ENCODE measurements around the gene PIWIL1. TPM values are rescaled to one million over a fixed set of nuclear protein-coding genes. Genes with fewer than 3 reads are reported as not detected.

PIWIL1 gene
- total and polyA plus RNA-seq, 2 of the 4 experiments (the other 2 are of a cell fraction): not detected

DNA sequence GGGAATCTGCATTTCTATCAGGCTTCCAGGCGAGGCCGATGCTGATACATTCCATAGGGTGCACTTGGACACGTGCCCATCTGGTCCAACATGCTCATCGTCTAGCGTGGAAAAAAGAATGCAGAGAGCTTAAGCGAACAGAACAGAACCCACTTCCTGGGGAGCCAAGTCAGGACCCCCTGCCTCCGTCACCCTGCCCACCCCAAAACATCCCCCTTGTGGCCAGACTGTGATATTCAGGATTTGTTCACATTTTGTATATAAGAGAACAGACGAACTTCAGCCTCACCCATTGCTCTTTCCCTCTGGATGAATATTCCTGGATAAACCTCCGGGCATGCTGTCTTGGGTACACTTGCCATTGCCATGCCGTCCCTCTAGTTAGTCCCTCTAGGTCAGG, 4.3 kb upstream of the PIWIL1 start:
- in situ Hi-C loops (cut with MboI; ENCODE audit: low sequenced_read_pairs) (no loop called here), dilution Hi-C loops (cut with HindIII; ENCODE audit: low sequenced_read_pairs, unreplicated experiment) (no loop called here), intact Hi-C loops (cut with micrococcal nuclease) (no loop called here)
- Histone ChIP-seq H3K56ac (ENCODE audit: extremely low read depth, insufficient read depth, low read length) (no peak overlapping the region), H4K91ac (ENCODE audit: insufficient read depth, low read depth, low read length) (no peak overlapping the region), H2AK9ac (replicated peaks; ENCODE audit: low read depth, low read length, poor library complexity) (no peak overlapping the region), H2BK120ac (ENCODE audit: low read depth, low read length) (no peak overlapping the region), H2BK15ac (ENCODE audit: low read depth, low read length) (no peak overlapping the region), H3K79me1 (ENCODE audit: low read depth in 1 of 2, low read length in 2 of 2) (no peaks in the 10 kb centered on the region), H3K4me1 (ENCODE audit: control insufficient read depth, insufficient read depth, low read length) (no peaks in the 10 kb centered on the region), H3K23ac (ENCODE audit: low read depth, low read length) (no peak overlapping the region), H3K27ac (ENCODE audit: insufficient read depth, low read length) (no peak overlapping the region), H4K8ac (ENCODE audit: low read depth in 2 of 2, low read length in 2 of 2) (no peak overlapping the region), H3K9me1 (ENCODE audit: insufficient read depth, low read length) (no peaks in the 10 kb centered on the region), H2BK5ac (ENCODE audit: low read depth, low read length, poor library complexity, severe bottlenecking) (no peak overlapping the region), H2AK5ac (ENCODE audit: low read depth, low read length) (no peak overlapping the region), H4K5ac (ENCODE audit: low read depth, low read length) (no peak overlapping the region), H3K27me3 (ENCODE audit: control insufficient read depth, insufficient read depth, low read length) (no peaks in the 10 kb centered on the region), H3K4me3 (ENCODE audit: insufficient read depth, low read depth, low read length) (no peak overlapping the region), H3K4me2 (ENCODE audit: low read depth, low read length) (no peak overlapping the region), H4K20me1 (ENCODE audit: insufficient read depth, low read length) (no peaks in the 10 kb centered on the region), H3K9ac (ENCODE audit: low read depth, low read length) (no peak overlapping the region), H3K18ac (ENCODE audit: low read depth, low read length) (no peak overlapping the region), H3K4ac (ENCODE audit: low read depth, low read length) (no peak overlapping the region), H3K36me3 (ENCODE audit: control insufficient read depth, insufficient read depth, low read length) (no peaks in the 10 kb centered on the region), H2AFZ (replicated peaks; ENCODE audit: low read length, poor library complexity) (no peak overlapping the region), H3K9me3 (ENCODE audit: control insufficient read depth, insufficient read depth, low read length) (peaks cover 19% of the 10 kb centered on the region), H2BK20ac (ENCODE audit: low read depth, low read length) (no peak overlapping the region), H3K14ac (replicated peaks; ENCODE audit: low read depth, low read length) (no peak overlapping the region)
- ATAC-seq (ENCODE audit: low read depth) (no peak), DNase-seq (no peak)
- CTCF ChIA-PET: no interaction called here
- WGBS, 2 experiments (ENCODE audit: extremely low coverage in 2 of 2, insufficient read length in 1 of 2): no CpG with 5 or more reads among the region's 10 CpGs
- BruUV-seq (replicated peaks): no TSS peak
- no peak for TF ChIP-seq BHLHE40 (IDR thresholded peaks at IDR 0.05; ENCODE audit: low read depth, low read length)
- no peak for TF ChIP-seq CTCF (conservative IDR thresholded peaks at IDR 0.05; ENCODE audit: low read depth, low read length)
- no peak for TF ChIP-seq POLR2A (IDR thresholded peaks at IDR 0.05; ENCODE audit: low read depth, low read length)
- TF ChIP-seq SMC3 (IDR thresholded peaks at IDR 0.05; ENCODE audit: low read depth, low read length): no peak
- POLR2A ChIA-PET (ENCODE audit: unreplicated experiment): no interaction called here

Data from IMR-90 (cell line).